SK-N-MC (cell line): Measurements from ENCODE around the gene YLPM1.

ENCODE experiments used
- EZH2 ChIP-seq: fragments of 200-600 bp; sonication (generic); IDR thresholded peaks from one replicate; pipeline ENCODE4 v1.6.1; 2017; ENCODE audit warnings: antibody characterized with exemption
- FOXP2 ChIP-seq: optimal IDR thresholded peaks from 2 replicates; pipeline ENCODE3; 2011; ENCODE audit warnings: mild to moderate bottlenecking, moderate library complexity; ENCODE audit not compliant: insufficient read depth; ENCODE audit errors: extremely low read length, control extremely low read depth
- POLR2AphosphoS5 ChIP-seq: IDR thresholded peaks from 2 replicates; pipeline ENCODE4 v1.6.1; 2012; ENCODE audit warnings: mild to moderate bottlenecking, low read depth, low read length, borderline replicate concordance

- TF ChIP-seq EZH2 (no peak), POLR2AphosphoS5 (no peak), FOXP2 (no peak)
These were observed 63.5 kb downstream of the YLPM1 start for GRCh38 chr14:74826574-74826973.
